Femur (tissue), 1 donor: ENCODE measurements around the gene DDX11.
"Not testable (repeated sequence)": the region's sequence is repeated elsewhere in the genome, so short reads cannot be mapped to it uniquely, and the experiment has no call there.

Experiments used
- DNase-seq: peaks from one replicate; pipeline ENCODE4 v3.0.0-alpha.2; 2017

The DDX11 gene

GRCh38 chr12:31100503-31101208 is 27.0 kb downstream of the DDX11 start:
- DNase-seq, result not testable (repeated sequence)

GRCh38 chr12:31102125-31102524 is 28.5 kb downstream of the DDX11 start:
- DNase-seq, result not testable (repeated sequence)

GRCh38 chr12:31102596-31102995 is 28.9 kb downstream of the DDX11 start:
- not testable (repeated sequence) for DNase-seq

- not testable (repeated sequence) for DNase-seq
These were observed 29.9 kb downstream of the DDX11 start for GRCh38 chr12:31103561-31103975.

GRCh38 chr12:31104220-31104619 is 30.6 kb downstream of the DDX11 start:
- not testable (repeated sequence) for DNase-seq

GRCh38 chr12:31104773-31105172 is 31.1 kb downstream of the DDX11 start:
- DNase-seq, result not testable (repeated sequence)

- DNase-seq, result no peak
These were observed 32.0 kb downstream of the DDX11 start for GRCh38 chr12:31105668-31106067.

GRCh38 chr12:31106101-31106803 is 32.6 kb downstream of the DDX11 start:
- DNase-seq, result no peak

GRCh38 chr12:31109773-31110172 is 36.1 kb downstream of the DDX11 start:
- not testable (repeated sequence) for DNase-seq

- DNase-seq, result not testable (repeated sequence)
These were observed 36.6 kb downstream of the DDX11 start for GRCh38 chr12:31110263-31110662.

- not testable (repeated sequence) for DNase-seq
These were observed 41.5 kb downstream of the DDX11 start for GRCh38 chr12:31115092-31115601.

GRCh38 chr12:31116846-31117202 is 43.2 kb downstream of the DDX11 start:
- DNase-seq, result not testable (repeated sequence)

GRCh38 chr12:31117203-31118011 is 43.7 kb downstream of the DDX11 start:
- DNase-seq, result peak; percentile 47

GRCh38 chr12:31118347-31119191 is 44.9 kb downstream of the DDX11 start:
- peak; percentile 78 for DNase-seq

GRCh38 chr12:31119192-31119802 is 45.6 kb downstream of the DDX11 start:
- no peak for DNase-seq

- no peak for DNase-seq
These were observed 46.1 kb downstream of the DDX11 start for GRCh38 chr12:31119803-31120211.

GRCh38 chr12:31120392-31121008 is 46.8 kb downstream of the DDX11 start:
- no peak for DNase-seq

GRCh38 chr12:31121022-31121728 is 47.5 kb downstream of the DDX11 start:
- DNase-seq, result not testable (repeated sequence)

GRCh38 chr12:31122481-31122880 is 48.8 kb downstream of the DDX11 start:
- DNase-seq, result no peak

- DNase-seq, result not testable (repeated sequence)
These were observed 50.5 kb downstream of the DDX11 start for GRCh38 chr12:31124158-31124557.

- not testable (repeated sequence) for DNase-seq
These were observed 51.5 kb downstream of the DDX11 start for GRCh38 chr12:31125171-31125570.
